Neural crest cell (in vitro differentiated cells): Measurements from ENCODE around the gene OR52E4. TPM values are rescaled to one million over a fixed set of nuclear protein-coding genes. Genes with fewer than 3 reads are reported as not detected.

Source experiments
- DNase-seq: peaks from one replicate; pipeline ENCODE4 v3.0.0; 2021; ENCODE audit warnings: low read depth, mixed read lengths, low spot score
- H3K27ac Mint-ChIP-seq: one replicate; pipeline ENCODE4 v1.8.0; 2021; ENCODE audit warnings: mild to moderate bottlenecking, mixed read lengths; ENCODE audit not compliant: unreplicated experiment
- H3K27me3 Mint-ChIP-seq: 2 replicates; pipeline ENCODE4 v1.8.0; 2021; ENCODE audit warnings: low read depth, mild to moderate bottlenecking, mixed read lengths
- H3K36me3 Mint-ChIP-seq: 2 replicates; pipeline ENCODE4 v1.8.0; 2021; ENCODE audit warnings: low read depth, mild to moderate bottlenecking, mixed read lengths
- H3K4me1 Mint-ChIP-seq: 2 replicates; pipeline ENCODE4 v1.8.0; 2021; ENCODE audit warnings: mixed read lengths
- H3K4me3 Mint-ChIP-seq: one replicate; pipeline ENCODE4 v1.8.0; 2021; ENCODE audit warnings: mild to moderate bottlenecking, mixed read lengths
- H3K9me3 Mint-ChIP-seq: 2 replicates; pipeline ENCODE4 v1.8.0; 2021; ENCODE audit warnings: mixed read lengths
- long read RNA-seq: library from polyadenylated mRNA; unstranded; transcript quantifications from one replicate; pipeline ENCODE4 v2.0.0, GENCODE V29; 2020
- total RNA-seq: library from RNA; stranded (reverse); gene quantifications from 2 replicates; pipeline ENCODE4 v1.2.1, GENCODE V29; 2021
- TF ChIP-seq, protein P1 (sequence below): fragments of 200-600 bp; sonication (generic); conservative IDR thresholded peaks from 2 replicates; pipeline ENCODE4 v1.5.0; 2021; ENCODE audit warnings: antibody characterized with exemption, mild to moderate bottlenecking

OR52E4 gene
- total RNA-seq, result not detected in 2 replicates
- long read RNA-seq, result 0 reads

DNA sequence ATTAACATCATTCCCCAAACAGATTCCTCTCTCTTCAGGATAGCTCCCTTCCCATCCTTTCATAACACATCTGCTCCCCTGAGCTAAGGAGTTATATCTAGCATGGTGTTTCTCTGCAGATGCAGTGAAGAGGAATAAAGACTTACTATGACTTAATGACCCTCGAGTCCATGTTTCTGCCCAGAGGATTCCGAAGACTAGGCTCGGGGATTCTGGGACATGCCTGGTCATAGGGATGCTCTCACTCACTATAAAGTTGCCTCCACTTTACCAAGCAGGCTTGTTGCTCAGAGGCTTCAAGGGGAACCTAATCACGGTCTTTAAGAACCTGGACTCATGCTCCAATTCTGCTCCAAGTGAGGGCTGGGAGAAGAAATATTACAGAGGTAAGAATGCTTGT is at the start of gene OR52E4:
Gene OR52E4, plus strand, starts transcription at position 301 of the 400 bp plus-strand sequence. CDS start 3,664 bp downstream, outside the sequence.
- no peaks in the 10 kb centered on the region for H3K4me1 Mint-ChIP-seq
- TF ChIP-seq, protein P1, sequence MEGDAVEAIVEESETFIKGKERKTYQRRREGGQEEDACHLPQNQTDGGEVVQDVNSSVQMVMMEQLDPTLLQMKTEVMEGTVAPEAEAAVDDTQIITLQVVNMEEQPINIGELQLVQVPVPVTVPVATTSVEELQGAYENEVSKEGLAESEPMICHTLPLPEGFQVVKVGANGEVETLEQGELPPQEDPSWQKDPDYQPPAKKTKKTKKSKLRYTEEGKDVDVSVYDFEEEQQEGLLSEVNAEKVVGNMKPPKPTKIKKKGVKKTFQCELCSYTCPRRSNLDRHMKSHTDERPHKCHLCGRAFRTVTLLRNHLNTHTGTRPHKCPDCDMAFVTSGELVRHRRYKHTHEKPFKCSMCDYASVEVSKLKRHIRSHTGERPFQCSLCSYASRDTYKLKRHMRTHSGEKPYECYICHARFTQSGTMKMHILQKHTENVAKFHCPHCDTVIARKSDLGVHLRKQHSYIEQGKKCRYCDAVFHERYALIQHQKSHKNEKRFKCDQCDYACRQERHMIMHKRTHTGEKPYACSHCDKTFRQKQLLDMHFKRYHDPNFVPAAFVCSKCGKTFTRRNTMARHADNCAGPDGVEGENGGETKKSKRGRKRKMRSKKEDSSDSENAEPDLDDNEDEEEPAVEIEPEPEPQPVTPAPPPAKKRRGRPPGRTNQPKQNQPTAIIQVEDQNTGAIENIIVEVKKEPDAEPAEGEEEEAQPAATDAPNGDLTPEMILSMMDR, result no peak
- DNase-seq, result no peak
- H3K27ac Mint-ChIP-seq, result no peak within 1 kb of the TSS
- no peaks in the 10 kb centered on the region for H3K9me3 Mint-ChIP-seq
- H3K36me3 Mint-ChIP-seq, result no peaks in the 10 kb centered on the region
- peaks cover 36% of the 10 kb centered on the region for H3K27me3 Mint-ChIP-seq
- H3K4me3 Mint-ChIP-seq, result no peak within 1 kb of the TSS

DNA sequence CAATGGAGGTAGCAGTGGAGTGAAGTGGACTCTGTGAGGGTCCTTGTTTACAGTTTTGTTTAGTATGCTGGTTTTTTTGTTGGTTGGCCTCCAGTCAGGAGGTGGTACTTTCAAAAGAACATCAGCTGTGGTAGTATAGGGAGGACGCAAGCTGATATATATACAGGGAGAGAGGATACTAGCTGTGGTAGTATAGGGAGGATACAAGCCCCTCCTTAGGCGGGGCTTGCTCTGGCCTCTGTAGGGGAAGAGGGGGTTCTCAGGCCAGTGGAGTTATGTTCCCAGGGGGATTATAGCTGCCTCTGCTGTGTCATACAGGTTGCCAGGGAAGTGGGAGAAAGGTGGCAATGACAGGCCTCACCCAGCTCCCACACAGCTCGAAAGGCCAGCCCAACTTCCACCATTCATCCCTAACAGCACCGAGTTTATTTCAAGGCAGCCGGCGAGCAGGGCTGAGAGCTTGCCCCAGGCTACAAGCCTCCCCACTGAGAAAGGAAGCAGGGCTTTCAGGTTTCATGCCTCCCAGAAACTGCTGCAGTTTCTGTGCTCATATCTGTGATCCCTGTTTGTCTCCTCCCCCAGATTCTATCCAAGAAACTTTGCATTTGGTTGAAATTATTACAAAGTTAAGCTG is 49.1 kb upstream of the OR52E4 start:
- Mint-ChIP-seq H3K9me3 (peaks cover 2% of the 10 kb centered on the region), H3K27me3 (no peaks in the 10 kb centered on the region), H3K4me1 (no peaks in the 10 kb centered on the region), H3K27ac (no peak overlapping the region), H3K4me3 (no peak overlapping the region), H3K36me3 (no peaks in the 10 kb centered on the region)
- DNase-seq, result no peak
- TF ChIP-seq, protein P1, result no peak

- TF ChIP-seq, protein P1, result no peak
- no peaks in the 10 kb centered on the region for H3K36me3 Mint-ChIP-seq
- peaks cover 2% of the 10 kb centered on the region for H3K27me3 Mint-ChIP-seq
- H3K27ac Mint-ChIP-seq, result no peak overlapping the region
- no peak for DNase-seq
- no peaks in the 10 kb centered on the region for H3K4me1 Mint-ChIP-seq
- H3K4me3 Mint-ChIP-seq, result no peak overlapping the region
- peaks cover 2% of the 10 kb centered on the region for H3K9me3 Mint-ChIP-seq
Observed at GRCh38 chr11:5833446-5833845, 47.0 kb upstream of the OR52E4 start.

- H3K4me1 Mint-ChIP-seq, result no peaks in the 10 kb centered on the region
- no peak overlapping the region for H3K4me3 Mint-ChIP-seq
- DNase-seq, result no peak
- TF ChIP-seq, protein P1, result no peak
- H3K36me3 Mint-ChIP-seq, result no peaks in the 10 kb centered on the region
- H3K27me3 Mint-ChIP-seq, result peaks cover 6% of the 10 kb centered on the region
- H3K27ac Mint-ChIP-seq, result no peak overlapping the region
- peaks cover 2% of the 10 kb centered on the region for H3K9me3 Mint-ChIP-seq
Observed at GRCh38 chr11:5837695-5838094, 42.7 kb upstream of the OR52E4 start.

DNA sequence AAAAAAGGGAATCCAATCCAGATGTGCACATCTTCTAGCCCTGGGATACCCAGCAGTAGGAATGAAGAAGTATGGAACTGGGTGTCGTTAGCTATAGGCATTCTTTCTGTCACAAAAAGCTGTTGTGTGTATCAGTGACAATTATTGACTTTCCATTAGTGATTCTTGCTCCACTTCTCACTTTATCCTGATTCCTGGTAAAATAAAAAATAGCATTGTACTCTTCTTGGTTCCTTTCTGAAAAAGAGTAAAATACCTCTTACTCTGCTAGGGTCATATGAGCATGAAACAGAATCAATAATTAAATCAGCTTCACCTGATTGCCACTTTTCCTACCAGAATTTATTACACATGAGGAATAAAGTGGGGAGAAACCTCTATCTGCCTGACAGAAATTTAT is 38.6 kb upstream of the OR52E4 start, which contains the start of gene OR52E6:
Gene OR52E6, minus strand, starts transcription at position 101 of the 400 bp plus-strand sequence. Its CDS starts 0 bp downstream, at position 101.
- Mint-ChIP-seq H3K36me3 (no peaks in the 10 kb centered on the region), H3K4me1 (no peaks in the 10 kb centered on the region), H3K27me3 (peaks cover 6% of the 10 kb centered on the region), H3K27ac (no peak within 1 kb of the TSS), H3K4me3 (no peak within 1 kb of the TSS), H3K9me3 (no peaks in the 10 kb centered on the region)
- DNase-seq, result no peak
- TF ChIP-seq, protein P1, result no peak
